ENCODE results near the gene UPF3A.

DNA sequence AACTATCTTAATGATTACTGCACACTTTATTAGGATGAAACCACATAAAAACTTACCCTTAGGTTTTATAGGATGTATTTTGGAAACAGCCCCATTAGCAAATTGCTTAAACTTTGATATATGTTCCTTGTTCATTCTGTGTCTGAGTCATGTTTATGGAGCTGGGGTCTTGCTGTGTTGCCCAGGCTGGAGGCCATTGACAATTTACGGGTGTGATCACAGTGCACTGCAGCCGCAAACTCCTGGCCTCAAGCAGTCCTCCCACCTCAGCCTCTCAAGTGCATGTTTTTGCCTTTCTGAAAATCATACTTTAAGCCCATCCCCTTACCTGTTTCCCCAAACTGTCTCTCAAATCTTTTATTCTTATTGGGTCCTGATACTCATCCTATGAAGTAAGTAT lies 27.7 kb downstream of the UPF3A start:
- TF ChIP-seq POLR2AphosphoS5 (IDR thresholded peaks at IDR 0.05) (no peak), POLR2A (IDR thresholded peaks at IDR 0.05) (no peak)
- TF ChIP-seq, protein P1, sequence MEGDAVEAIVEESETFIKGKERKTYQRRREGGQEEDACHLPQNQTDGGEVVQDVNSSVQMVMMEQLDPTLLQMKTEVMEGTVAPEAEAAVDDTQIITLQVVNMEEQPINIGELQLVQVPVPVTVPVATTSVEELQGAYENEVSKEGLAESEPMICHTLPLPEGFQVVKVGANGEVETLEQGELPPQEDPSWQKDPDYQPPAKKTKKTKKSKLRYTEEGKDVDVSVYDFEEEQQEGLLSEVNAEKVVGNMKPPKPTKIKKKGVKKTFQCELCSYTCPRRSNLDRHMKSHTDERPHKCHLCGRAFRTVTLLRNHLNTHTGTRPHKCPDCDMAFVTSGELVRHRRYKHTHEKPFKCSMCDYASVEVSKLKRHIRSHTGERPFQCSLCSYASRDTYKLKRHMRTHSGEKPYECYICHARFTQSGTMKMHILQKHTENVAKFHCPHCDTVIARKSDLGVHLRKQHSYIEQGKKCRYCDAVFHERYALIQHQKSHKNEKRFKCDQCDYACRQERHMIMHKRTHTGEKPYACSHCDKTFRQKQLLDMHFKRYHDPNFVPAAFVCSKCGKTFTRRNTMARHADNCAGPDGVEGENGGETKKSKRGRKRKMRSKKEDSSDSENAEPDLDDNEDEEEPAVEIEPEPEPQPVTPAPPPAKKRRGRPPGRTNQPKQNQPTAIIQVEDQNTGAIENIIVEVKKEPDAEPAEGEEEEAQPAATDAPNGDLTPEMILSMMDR (IDR thresholded peaks at IDR 0.05) = no peak

Measured in stomach (tissue), 4 donors.